ENCODE results near the gene BAAT. TPM values are rescaled to one million over a fixed set of nuclear protein-coding genes. Genes with fewer than 3 reads are reported as not detected.

Gene BAAT
- total and polyA plus RNA-seq, 2 of the 13 experiments (the other 11 are each of a cell fraction or from before 2014, with no cell fraction given) = 0.71 to 7.9 TPM

- no peak for TF ChIP-seq ZNF512B (CRISPR knock-in tag; IDR thresholded peaks at IDR 0.05; ENCODE audit: borderline replicate concordance)
- no peak for TF ChIP-seq ZNF367 (CRISPR knock-in tag; IDR thresholded peaks at IDR 0.05; ENCODE audit: borderline replicate concordance)
- no peak for TF ChIP-seq ZFP62 (CRISPR knock-in tag; IDR thresholded peaks at IDR 0.05)
- TF ChIP-seq ZBTB14 (CRISPR knock-in tag; IDR thresholded peaks at IDR 0.05) = no peak
- TF ChIP-seq NFYC (CRISPR knock-in tag; IDR thresholded peaks at IDR 0.05) = no peak
- 0 out of 2 replicates have a peak, but pooled peaks have one; percentile 37 for TF ChIP-seq HOMEZ (CRISPR knock-in tag; IDR thresholded peaks at IDR 0.05; ENCODE audit: low read depth)
- no peak for TF ChIP-seq ZNF704 (CRISPR knock-in tag; IDR thresholded peaks at IDR 0.05; ENCODE audit: borderline replicate concordance)
- no peak for TF ChIP-seq TAF15 (IDR thresholded peaks at IDR 0.05; ENCODE audit: low read depth, low read length, poor library complexity, severe bottlenecking)
- TF ChIP-seq TERF1 (CRISPR knock-in tag; IDR thresholded peaks at IDR 0.05) = no peak
- no peak for TF ChIP-seq ZBTB7B (CRISPR knock-in tag; IDR thresholded peaks at IDR 0.05)
- TF ChIP-seq ARID5B (CRISPR knock-in tag; IDR thresholded peaks at IDR 0.05) = 0 out of 2 replicates have a peak, but pooled peaks have one; percentile 28
- TF ChIP-seq ZBTB8A (CRISPR knock-in tag; IDR thresholded peaks at IDR 0.05; ENCODE audit: borderline replicate concordance, low read depth) = no peak
- TF ChIP-seq PAXIP1 (CRISPR knock-in tag; conservative IDR thresholded peaks at IDR 0.05) = peak; percentile 59
These were observed 47.4 kb upstream of the BAAT start (continued) for GRCh38 chr9:101432171-101432570.

Data from HepG2 (cell line).